GM12865 (cell line): ENCODE results near the gene MOBP.

Experiments used
- DNase-seq: peaks from one replicate; pipeline ENCODE4 v3.0.0; 2010; ENCODE audit warnings: low read depth
- H3K4me3 ChIP-seq: 2 replicates; pipeline ENCODE4 v1.5.1; 2011; ENCODE audit warnings: mild to moderate bottlenecking, low read depth, low read length, control low read depth
- TF ChIP-seq, protein P1 (sequence below): IDR thresholded peaks from 2 replicates; pipeline ENCODE4 v1.5.1; 2011; ENCODE audit warnings: low read length, control low read depth, low read depth, inconsistent platforms; ENCODE audit not compliant: insufficient read depth; ENCODE audit errors: missing control alignments

The MOBP gene

DNA sequence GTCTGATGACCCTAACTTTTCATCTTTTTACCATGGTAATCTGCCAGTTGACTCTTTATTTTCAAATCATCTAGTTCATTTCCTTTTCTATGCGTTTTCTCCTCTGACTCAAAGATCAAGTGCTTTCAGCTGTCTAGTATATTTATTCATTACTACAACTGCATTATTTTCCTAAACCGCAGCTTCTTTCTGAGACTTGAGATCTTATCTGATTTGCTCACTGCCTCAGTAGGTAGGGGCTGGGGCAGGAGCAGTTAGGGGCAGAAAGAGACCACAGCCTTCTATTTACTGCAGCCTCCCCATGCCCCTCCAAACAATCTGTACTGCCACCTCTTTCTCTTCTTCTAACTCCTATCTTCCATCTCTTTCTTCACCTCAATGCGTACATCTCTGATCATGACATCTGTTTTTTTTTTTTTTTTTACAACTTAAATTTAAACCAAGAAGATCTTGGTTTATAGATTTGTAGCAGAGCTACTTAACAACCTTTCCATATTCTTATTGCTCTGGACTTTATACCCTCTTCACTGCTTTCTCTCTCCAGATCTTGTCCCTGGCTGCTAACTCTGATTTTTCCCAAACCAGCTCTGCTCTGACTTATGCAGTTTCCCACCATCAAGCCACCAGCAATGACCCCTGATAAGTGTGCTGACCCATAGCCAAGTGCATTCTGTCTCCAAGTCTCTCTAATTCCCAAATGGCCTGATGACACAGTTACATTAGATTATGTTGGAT is 52.2 kb downstream of the MOBP start:
- DNase-seq, result no peak
- no peak overlapping the region for H3K4me3 ChIP-seq
- TF ChIP-seq, protein P1, sequence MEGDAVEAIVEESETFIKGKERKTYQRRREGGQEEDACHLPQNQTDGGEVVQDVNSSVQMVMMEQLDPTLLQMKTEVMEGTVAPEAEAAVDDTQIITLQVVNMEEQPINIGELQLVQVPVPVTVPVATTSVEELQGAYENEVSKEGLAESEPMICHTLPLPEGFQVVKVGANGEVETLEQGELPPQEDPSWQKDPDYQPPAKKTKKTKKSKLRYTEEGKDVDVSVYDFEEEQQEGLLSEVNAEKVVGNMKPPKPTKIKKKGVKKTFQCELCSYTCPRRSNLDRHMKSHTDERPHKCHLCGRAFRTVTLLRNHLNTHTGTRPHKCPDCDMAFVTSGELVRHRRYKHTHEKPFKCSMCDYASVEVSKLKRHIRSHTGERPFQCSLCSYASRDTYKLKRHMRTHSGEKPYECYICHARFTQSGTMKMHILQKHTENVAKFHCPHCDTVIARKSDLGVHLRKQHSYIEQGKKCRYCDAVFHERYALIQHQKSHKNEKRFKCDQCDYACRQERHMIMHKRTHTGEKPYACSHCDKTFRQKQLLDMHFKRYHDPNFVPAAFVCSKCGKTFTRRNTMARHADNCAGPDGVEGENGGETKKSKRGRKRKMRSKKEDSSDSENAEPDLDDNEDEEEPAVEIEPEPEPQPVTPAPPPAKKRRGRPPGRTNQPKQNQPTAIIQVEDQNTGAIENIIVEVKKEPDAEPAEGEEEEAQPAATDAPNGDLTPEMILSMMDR, result no peak

DNA sequence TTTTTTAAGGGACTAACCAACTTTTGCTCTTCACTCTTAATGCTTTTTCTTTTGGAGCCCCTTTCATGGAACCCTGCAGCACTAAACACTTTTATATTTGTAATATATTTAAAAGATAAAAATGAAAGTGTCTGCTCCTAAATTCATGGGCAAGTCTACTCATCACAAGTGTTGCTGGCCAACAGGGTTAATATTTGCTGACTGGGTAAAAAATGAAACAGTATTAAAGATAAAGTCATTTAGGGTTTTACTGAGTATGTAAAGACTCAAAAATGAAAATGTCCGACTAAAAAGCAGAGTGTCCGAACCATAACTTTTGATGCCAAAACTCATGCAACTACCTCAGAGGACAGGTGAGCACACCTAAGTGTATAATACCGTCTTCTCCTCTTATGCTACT is 54.0 kb downstream of the MOBP start:
- DNase-seq, result no peak
- TF ChIP-seq, protein P1, result no peak
- no peak overlapping the region for H3K4me3 ChIP-seq

DNA sequence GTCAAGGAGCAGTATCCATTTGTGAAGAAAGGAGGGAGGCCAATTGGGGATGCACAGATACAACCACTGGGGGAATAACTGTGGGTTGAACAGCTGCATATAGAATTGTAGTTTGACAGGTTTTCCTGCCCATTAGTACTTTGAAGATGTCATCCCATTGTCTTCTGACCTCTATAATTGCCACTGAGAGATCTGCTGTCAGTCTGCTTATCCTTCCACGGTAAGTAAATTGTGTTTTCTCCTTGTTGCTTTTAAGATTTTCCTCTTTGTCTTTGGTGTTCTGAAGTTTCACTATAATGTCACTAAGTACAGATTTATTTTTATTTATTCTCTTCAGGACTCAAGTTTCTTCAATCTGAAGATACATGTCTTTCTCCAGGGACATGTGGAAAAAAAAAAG is 56.6 kb downstream of the MOBP start:
- TF ChIP-seq, protein P1, result no peak
- DNase-seq, result no peak
- no peak overlapping the region for H3K4me3 ChIP-seq

DNA sequence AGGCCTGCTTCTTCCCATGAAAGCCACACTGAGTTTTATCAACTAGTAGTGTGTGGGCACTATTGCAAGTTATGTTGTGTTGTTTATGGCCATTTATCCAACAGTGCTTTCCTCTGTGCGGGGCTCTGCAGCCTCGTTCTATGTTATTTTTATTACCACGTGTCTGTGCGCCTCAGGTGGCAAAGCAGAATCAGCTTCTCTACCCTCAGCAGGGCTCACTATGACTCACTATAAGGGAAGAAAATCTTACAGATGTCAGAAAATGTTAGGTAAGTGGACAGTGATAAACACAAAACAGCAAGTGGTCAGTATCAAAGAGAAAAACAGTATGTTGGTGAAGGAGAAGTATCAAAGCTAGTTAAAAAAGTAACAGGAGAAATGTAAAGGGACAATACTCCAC is 61.4 kb downstream of the MOBP start:
- DNase-seq, result no peak
- H3K4me3 ChIP-seq, result no peak overlapping the region
- TF ChIP-seq, protein P1, result no peak

DNA sequence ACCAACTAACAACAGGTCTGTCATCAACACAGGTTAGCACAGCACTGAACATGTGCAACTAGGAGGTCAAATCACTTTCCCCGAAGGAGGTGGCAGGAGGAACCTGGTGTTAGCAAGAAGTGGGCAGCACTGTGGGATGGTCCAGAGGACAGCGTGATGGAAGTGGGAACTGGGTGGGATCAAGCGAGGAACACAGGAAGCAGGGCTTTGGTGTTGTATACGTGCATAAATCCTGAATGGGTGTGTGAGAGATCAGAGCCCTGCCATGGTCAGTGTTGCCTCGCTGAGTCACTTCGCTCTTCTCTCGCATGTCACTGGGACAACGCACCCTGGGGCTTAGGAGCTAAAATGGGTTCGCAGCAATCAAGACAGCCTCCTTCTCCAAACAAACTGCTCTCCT is 62.1 kb downstream of the MOBP start:
- TF ChIP-seq, protein P1, result no peak
- no peak for DNase-seq
- H3K4me3 ChIP-seq, result no peak overlapping the region

DNA sequence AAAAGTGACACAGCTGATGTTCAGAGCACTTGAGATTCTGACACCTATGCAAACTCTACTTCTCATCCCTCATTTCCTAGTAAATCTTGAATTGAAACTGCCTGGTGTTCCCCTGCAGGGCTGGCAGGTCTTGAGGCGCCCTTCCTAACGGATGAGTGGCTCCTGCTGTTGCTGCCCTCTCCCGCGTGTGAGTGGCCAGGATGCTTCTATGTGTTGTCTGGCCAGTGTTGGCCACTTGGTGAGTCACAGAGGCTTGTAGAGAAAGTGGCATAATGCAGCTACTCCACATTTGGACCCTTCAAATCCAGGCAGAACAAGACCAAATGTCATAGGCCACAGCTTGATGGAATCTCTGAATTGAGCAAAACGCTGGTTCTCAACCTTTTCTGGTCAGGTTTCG is 63.6 kb downstream of the MOBP start:
- TF ChIP-seq, protein P1, result no peak
- DNase-seq, result no peak
- H3K4me3 ChIP-seq, result no peak overlapping the region

DNA sequence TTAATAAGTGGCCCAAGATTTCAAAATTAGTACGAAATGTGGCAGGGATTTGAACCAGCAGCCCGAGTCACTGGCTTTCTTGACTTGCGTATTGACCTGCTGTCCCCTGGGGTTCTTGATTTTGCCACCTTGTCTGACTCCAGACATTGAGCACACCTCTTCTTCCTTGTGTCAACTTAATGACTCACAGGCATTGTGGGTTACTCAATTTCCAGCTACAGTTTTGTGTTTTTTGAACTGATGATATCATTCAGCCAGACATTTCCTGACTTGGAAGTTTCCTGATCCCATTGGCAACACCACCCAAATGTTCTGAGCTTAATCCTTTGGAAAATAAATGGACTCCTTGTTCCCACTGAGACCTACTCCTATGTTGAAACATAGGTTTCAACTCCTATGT is 64.2 kb downstream of the MOBP start:
- no peak for DNase-seq
- TF ChIP-seq, protein P1, result no peak
- H3K4me3 ChIP-seq, result no peak overlapping the region
